Central memory CD8-positive, alpha-beta T cell (primary cell): ENCODE results near the gene MYO1D.
"Not testable (repeated sequence)": the region's sequence is repeated elsewhere in the genome, so short reads cannot be mapped to it uniquely, and the experiment has no call there.

ENCODE experiments used
- ATAC-seq: fragments of 150-1000 bp; cut with Tn5 transposase; replicated peaks from 2 replicates; pipeline ENCODE4 v1.10.0; 2022; ENCODE audit warnings: mild to moderate bottlenecking, moderate FRiP score, moderate number of reproducible peaks; ENCODE audit not compliant: poor library complexity, severe bottlenecking; ENCODE audit errors: extremely low read depth
- DNase-seq, 2 donors: peaks; one replicate each; pipeline ENCODE4 v3.0.0; 2021; ENCODE audit warnings: low spot score in 2 of 2
- H3K27ac Mint-ChIP-seq: one replicate; pipeline ENCODE4 v1.8.0; 2022; ENCODE audit warnings: low read depth, mild to moderate bottlenecking, moderate library complexity, mixed read lengths
- H3K27me3 Mint-ChIP-seq: one replicate; pipeline ENCODE4 v1.8.0; 2022; ENCODE audit warnings: mixed read lengths
- H3K36me3 Mint-ChIP-seq: one replicate; pipeline ENCODE4 v1.8.0; 2022; ENCODE audit warnings: mild to moderate bottlenecking, moderate library complexity, mixed read lengths; ENCODE audit not compliant: insufficient read depth
- H3K4me1 Mint-ChIP-seq: one replicate; pipeline ENCODE4 v1.8.0; 2022; ENCODE audit warnings: mixed read lengths
- H3K4me3 Mint-ChIP-seq: one replicate; pipeline ENCODE4 v1.8.0; 2022; ENCODE audit warnings: mild to moderate bottlenecking, moderate library complexity, mixed read lengths
- H3K9me3 Mint-ChIP-seq: one replicate; pipeline ENCODE4 v1.8.0; 2022; ENCODE audit warnings: mixed read lengths

MYO1D gene

DNA sequence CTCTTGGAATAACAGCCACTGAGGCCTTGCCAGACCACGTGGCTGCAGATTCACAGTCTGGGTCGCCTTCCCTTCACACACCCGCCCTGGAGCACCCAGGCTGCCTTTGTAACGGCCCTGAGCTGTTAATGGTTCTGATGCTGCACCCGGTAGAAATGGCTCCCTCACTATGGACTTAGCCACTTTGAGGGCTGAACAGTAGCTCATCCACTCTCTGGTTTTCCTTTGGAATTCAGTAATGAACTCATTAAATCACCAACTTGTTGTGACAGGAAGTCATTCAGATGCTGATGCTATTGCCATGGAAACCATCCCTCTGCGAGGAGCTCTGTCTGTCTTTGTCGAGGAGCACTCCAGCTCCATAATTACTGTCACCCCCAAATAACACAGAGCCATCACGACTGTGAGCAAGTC is 330.9 kb downstream of the MYO1D start:
- peaks cover 11% of the 10 kb centered on the region for H3K4me1 Mint-ChIP-seq
- H3K36me3 Mint-ChIP-seq, result peaks cover 3% of the 10 kb centered on the region
- no peaks in the 10 kb centered on the region for H3K27me3 Mint-ChIP-seq
- no peak for ATAC-seq
- no peaks in the 10 kb centered on the region for H3K9me3 Mint-ChIP-seq
- no peak overlapping the region for H3K4me3 Mint-ChIP-seq
- no peak for DNase-seq
- H3K27ac Mint-ChIP-seq, result no peak overlapping the region

DNA sequence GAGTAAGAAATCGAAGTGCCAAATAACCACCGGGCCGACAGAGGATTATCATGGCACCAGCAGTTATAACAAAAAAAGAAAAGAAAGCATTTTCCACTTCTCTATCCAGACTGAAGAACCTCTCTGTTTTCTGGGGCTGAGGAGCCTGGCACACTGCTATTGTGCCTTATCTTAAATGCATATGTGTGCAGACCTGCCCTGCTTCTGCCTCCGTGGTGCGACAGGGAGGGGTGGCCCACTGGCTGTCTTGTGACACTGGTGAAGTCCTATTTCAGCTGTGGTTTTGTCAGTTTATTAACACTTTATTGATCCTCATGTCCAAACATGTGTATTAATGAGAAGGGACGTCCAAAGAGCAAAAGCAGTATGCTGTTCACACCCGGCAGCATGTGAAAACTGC is 334.7 kb downstream of the MYO1D start:
- no peaks in the 10 kb centered on the region for H3K9me3 Mint-ChIP-seq
- DNase-seq (no peak), ATAC-seq (no peak)
- H3K27me3 Mint-ChIP-seq, result no peaks in the 10 kb centered on the region
- peaks cover 4% of the 10 kb centered on the region for H3K4me1 Mint-ChIP-seq
- H3K4me3 Mint-ChIP-seq, result no peak overlapping the region
- peak overlapping the region; percentile 18 for H3K27ac Mint-ChIP-seq
- no peaks in the 10 kb centered on the region for H3K36me3 Mint-ChIP-seq

DNA sequence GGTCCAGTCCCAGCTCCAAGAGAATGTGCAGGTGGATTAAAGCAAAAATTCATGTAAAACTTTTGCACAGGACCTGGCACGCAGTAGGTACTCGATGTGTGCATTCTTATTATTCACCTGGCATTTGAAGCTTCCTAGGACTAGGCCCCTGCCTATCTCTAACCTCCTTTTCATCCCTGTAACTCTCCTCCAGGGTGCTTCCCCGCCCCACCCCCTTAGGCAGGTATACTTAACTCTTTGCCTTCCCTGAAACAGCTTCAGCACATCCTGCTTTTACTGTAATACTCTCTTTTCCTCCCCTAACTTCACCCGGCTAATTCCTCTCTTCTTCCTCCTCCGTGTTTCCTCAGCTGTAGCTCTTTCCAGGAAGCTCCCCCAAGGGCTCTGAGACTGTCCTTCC is 335.3 kb downstream of the MYO1D start:
- Mint-ChIP-seq H3K27ac (peak overlapping the region; percentile 18), H3K27me3 (no peaks in the 10 kb centered on the region), H3K9me3 (no peaks in the 10 kb centered on the region)

DNA sequence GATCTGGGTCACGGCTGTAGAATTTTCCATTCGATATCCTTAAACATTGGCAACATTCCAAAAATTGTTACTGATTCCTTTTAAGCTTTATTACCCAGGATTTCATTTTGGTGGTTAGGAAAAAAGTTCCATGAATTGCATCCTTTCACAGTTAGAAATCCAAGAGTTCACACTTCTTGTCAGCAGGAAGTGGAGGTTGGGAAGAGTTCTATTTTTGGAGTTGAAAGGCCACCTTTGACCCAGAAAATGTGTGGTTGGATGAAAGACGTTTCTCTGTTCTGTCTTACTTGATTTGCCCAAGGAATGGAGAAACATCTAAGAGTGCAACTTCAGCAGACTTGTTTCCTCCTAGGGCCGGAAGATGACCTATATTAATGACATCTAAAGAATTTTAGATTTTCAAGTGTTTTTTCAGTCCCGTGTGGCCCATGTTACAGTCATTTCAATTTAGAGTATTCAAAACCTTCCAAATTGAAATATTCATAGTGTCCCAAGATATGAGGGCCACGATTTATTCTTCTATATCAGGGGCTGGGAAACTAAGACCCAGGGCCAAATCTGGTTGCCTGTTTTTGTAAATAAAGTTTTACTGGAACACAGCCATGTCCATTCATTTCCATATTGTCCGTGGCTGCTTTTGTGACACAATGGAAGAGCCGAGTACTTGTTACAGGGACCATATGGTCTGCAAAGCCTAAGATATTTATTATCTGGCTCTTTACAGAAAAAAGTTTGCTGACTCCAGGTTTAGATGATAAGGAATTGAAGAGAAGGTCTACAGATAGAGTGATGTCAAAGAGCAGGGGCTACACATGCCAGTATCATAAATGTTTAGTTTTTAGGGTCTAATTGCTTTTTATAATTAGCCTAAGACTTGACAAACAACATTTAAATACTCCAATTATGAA is 339.9 kb downstream of the MYO1D start:
- Mint-ChIP-seq H3K27me3 (no peaks in the 10 kb centered on the region), H3K36me3 (no peaks in the 10 kb centered on the region), H3K4me3 (no peak overlapping the region), H3K27ac (no peak overlapping the region), H3K9me3 (no peaks in the 10 kb centered on the region), H3K4me1 (no peaks in the 10 kb centered on the region)
- DNase-seq (no peak), ATAC-seq (no peak)

More for the DNA sequence above, 335.3 kb downstream of the MYO1D start:
- DNase-seq (no peak), ATAC-seq (no peak)
- no peak overlapping the region for H3K4me3 Mint-ChIP-seq
- H3K36me3 Mint-ChIP-seq, result no peaks in the 10 kb centered on the region
- peaks cover 4% of the 10 kb centered on the region for H3K4me1 Mint-ChIP-seq

DNA sequence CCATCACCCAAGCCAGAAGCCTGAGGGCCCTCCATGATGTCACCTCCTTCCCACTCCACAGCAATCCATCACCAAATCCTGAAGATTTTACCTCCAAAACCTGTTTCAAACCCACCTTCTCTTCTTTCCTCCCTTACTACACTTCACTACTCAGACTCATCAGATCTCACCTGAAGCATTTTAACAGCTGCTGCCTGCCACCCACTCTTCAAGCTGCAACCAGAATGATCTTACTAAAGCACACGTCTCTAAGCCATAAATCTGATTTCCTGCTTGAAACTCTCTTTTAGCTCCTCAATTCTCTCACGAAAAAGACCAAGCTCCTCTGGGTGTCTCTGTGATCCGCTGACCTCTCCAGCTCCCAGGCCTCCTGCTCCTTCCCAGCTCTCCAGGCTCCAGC is 343.6 kb downstream of the MYO1D start:
- Mint-ChIP-seq H3K4me1 (peaks cover 16% of the 10 kb centered on the region), H3K4me3 (no peak overlapping the region), H3K27me3 (no peaks in the 10 kb centered on the region), H3K9me3 (no peaks in the 10 kb centered on the region), H3K27ac (no peak overlapping the region), H3K36me3 (no peaks in the 10 kb centered on the region)
- no peak for DNase-seq
- ATAC-seq, result no peak

DNA sequence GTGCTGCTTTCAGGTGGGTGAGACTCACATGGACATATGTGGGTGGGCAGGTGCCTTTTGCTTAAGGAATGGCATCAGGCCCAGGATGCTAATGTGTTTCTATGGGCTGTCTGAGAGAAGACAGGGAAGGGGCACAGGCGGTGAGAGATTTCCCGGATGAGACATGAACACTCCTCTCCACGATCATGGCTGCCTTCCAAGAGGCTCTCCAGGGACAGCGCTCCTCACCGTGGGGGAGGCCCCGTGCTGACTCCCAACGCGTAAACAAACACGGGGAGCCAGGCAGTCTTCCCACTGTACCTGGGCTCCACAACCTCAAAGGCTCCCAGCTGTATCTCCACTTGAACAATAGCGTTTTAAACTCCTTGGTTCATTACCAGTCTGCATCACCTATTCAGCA is 347.3 kb downstream of the MYO1D start:
- Mint-ChIP-seq H3K36me3 (peaks cover 2% of the 10 kb centered on the region), H3K27ac (peak overlapping the region; percentile 58), H3K9me3 (no peaks in the 10 kb centered on the region), H3K4me1 (peaks cover 29% of the 10 kb centered on the region), H3K4me3 (no peak overlapping the region), H3K27me3 (no peaks in the 10 kb centered on the region)
- DNase-seq, result no peak
- no peak for ATAC-seq

DNA sequence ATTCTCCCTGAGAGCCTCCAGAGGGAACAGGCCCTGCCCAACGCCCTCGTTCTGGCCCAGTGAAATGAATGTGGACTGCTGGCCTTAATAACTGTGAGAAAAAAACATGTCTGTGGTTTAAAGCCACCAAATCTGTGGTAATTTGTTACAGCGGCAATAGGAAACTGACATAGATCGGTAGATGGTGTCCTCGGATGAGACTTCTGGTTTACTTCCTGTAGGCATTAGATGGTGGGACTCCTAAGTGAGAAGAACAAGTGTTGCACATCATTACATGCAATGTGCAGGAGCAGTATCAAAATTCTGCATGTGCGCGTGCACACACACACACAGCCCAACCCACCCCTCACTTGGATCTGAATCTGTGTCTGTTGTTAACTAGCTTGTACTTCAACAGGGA is 348.1 kb downstream of the MYO1D start:
- H3K27ac Mint-ChIP-seq, result peak overlapping the region; percentile 58
- no peak for DNase-seq
- no peaks in the 10 kb centered on the region for H3K9me3 Mint-ChIP-seq
- peaks cover 2% of the 10 kb centered on the region for H3K36me3 Mint-ChIP-seq
- ATAC-seq, result peak; percentile 47
- H3K4me3 Mint-ChIP-seq, result peak overlapping the region; percentile 40
- peaks cover 34% of the 10 kb centered on the region for H3K4me1 Mint-ChIP-seq
- no peaks in the 10 kb centered on the region for H3K27me3 Mint-ChIP-seq

DNA sequence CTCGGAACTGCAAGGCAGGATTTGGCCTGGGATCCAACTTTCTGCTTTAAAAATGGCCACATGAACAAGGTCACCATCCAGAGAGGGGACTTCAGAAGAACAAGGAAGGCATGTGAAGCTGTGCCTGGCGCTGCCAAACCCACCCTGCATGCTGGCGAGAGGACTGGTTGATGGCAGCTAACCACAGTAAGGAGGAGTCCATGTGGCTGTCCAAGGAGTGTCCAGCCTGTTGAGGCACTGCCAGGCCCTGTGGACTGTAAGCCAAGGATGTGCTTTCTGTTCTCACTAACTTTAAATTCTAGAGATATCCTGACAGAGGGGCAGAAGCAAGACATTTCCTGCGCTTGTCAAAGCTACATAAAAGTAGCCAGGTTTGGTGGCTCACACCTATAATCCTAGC is 349.8 kb downstream of the MYO1D start:
- Mint-ChIP-seq H3K9me3 (no peaks in the 10 kb centered on the region), H3K4me1 (peaks cover 50% of the 10 kb centered on the region), H3K27ac (peak overlapping the region; percentile 13), H3K27me3 (no peaks in the 10 kb centered on the region), H3K36me3 (peaks cover 2% of the 10 kb centered on the region), H3K4me3 (no peak overlapping the region)
- ATAC-seq, result no peak
- no peak for DNase-seq

DNA sequence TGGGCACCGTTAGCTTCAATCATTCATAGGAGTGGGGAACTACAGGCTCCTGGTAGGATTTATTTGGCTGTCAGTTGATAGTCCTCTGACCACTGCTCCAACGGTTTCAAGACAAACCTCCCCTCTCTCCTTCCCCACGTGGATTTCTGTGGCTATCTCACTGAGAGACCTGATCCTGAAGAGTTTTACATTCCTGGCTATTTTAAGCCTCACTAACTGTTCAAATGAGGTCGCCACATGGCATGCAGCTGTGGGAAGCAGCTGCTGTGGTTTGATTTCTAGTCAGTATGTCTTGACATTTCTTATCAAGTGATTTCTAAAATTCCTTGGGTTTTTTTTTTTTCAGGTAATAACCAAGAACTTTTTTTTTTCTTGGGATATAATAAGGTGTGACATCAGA is 351.8 kb downstream of the MYO1D start:
- no peak overlapping the region for H3K27ac Mint-ChIP-seq
- H3K36me3 Mint-ChIP-seq, result peaks cover 2% of the 10 kb centered on the region
- H3K4me3 Mint-ChIP-seq, result no peak overlapping the region
- H3K4me1 Mint-ChIP-seq, result peaks cover 62% of the 10 kb centered on the region
- H3K9me3 Mint-ChIP-seq, result no peaks in the 10 kb centered on the region
- H3K27me3 Mint-ChIP-seq, result no peaks in the 10 kb centered on the region
- DNase-seq (no peak), ATAC-seq (no peak)

DNA sequence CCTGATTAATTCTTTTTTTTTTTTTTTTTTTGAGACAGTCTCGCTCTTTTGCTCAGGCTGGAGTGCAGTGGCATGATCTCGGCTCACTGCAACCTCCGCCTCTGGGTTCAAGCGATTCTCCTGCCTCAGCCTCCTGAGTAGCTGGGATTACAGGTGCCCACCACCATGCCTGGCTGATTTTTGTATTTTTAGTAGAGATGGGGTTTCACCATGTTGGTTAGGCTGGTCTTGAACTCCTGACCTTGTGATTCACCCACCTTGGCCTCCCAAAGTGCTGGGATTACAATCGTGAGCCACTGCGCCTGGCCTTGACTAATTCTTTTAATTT is 352.4 kb downstream of the MYO1D start:
- H3K4me1 Mint-ChIP-seq, result peaks cover 64% of the 10 kb centered on the region
- H3K4me3 Mint-ChIP-seq, result peak overlapping the region; percentile 59
- ATAC-seq, H3K36me3 Mint-ChIP-seq, H3K9me3 Mint-ChIP-seq, H3K27ac Mint-ChIP-seq, DNase-seq, H3K27me3 Mint-ChIP-seq: not testable (repeated sequence)

DNA sequence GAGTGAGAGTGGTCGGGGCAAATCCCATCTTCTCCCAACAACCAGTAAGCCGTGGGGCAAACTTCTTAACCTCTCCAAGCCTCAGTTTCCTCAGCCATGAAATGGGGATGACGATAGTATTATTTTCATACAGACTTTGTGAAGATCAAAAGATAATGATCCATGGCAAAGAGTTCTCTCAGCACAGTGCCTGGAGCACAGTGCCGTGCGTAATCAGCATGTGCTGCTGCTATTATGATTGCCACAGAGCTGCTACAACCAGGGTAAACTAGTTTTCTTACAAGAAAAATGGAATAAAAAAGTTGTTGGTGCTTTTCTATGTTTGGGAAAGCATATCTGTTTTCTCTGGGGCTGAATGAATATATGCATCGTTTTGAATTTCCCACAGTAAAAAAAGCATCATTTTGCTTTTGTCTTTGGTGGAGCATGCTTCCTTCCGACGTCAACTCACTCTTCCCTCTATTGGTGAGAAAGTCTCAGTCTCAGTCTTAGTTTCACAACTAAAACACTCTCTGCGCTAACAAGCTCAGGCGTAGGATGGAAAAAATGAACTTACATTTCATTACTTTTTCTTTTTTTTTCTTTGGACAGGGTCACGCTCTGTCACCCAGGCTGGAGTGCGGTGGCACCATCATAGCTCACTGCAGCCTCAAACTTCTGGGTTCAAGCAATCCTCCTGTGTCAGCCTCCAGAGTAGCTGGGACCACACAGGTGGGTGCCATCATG is 352.9 kb downstream of the MYO1D start:
- peak overlapping the region; percentile 59 for H3K4me3 Mint-ChIP-seq
- H3K36me3 Mint-ChIP-seq, result peaks cover 2% of the 10 kb centered on the region
- no peaks in the 10 kb centered on the region for H3K27me3 Mint-ChIP-seq
- DNase-seq, result no peak
- peaks cover 63% of the 10 kb centered on the region for H3K4me1 Mint-ChIP-seq
- peak; percentile 41 for ATAC-seq
- H3K27ac Mint-ChIP-seq, result peak overlapping the region; percentile 24
- H3K9me3 Mint-ChIP-seq, result no peaks in the 10 kb centered on the region

DNA sequence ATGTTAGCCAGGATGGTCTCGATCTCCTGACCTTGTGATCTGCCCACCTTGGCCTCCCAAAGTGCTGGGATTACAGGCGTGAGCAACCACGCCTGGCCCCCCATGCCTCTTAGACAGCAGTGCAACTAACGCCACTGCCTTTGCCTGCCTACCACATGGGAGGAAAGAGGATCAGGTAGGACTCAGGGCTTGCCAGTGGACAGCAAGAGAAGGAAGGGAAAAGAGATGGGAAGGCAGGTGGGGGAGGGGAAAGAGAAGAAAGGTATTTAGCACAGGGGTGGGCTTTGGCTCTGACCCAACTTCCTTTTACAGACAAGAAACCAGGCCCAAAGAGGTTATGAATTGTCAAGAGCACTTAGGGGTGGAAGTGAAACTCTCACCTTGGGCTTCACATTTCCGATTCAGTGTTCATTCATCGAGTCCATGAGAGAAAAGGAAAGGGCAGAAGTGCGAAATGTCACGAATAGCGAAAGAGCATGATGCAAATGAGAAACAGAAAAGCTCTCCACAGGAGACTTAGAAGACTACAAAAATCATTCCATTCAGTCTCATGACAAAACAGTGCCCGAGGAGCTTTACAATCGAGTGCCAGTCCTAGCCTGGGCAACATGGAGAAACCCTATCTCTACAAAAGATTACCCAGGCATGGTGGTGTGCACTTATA is 353.8 kb downstream of the MYO1D start:
- Mint-ChIP-seq H3K4me3 (peak overlapping the region; percentile 59), H3K27me3 (no peaks in the 10 kb centered on the region), H3K9me3 (no peaks in the 10 kb centered on the region), H3K27ac (peak overlapping the region; percentile 24), H3K36me3 (peaks cover 1% of the 10 kb centered on the region), H3K4me1 (peaks cover 60% of the 10 kb centered on the region)
- peak; percentile 55 for ATAC-seq
- DNase-seq, result peak in 1 of 2 donors; percentile 39
